GM19240 (cell line): ENCODE data around the gene LSS.
"Not testable (repeated sequence)": the region's sequence is repeated elsewhere in the genome, so short reads cannot be mapped to it uniquely, and the experiment has no call there.

Experiments used
- DNase-seq: peaks from one replicate; pipeline ENCODE4 v3.0.0; 2011; ENCODE audit warnings: low spot score; ENCODE audit not compliant: insufficient read length

The LSS gene

GRCh38 chr21:46246345-46246744 lies 17.8 kb upstream of the LSS start:
- no peak for DNase-seq

GRCh38 chr21:46245213-46245915 lies 16.8 kb upstream of the LSS start:
- no peak for DNase-seq

GRCh38 chr21:46244602-46245001 lies 16.0 kb upstream of the LSS start:
- no peak for DNase-seq

- no peak for DNase-seq
These were observed 15.4 kb upstream of the LSS start for GRCh38 chr21:46243960-46244361.

GRCh38 chr21:46243325-46243724 lies 14.8 kb upstream of the LSS start:
- no peak for DNase-seq

- DNase-seq = not testable (repeated sequence)
These were observed 13.0 kb upstream of the LSS start for GRCh38 chr21:46241577-46241976.

- no peak for DNase-seq
These were observed 11.3 kb upstream of the LSS start for GRCh38 chr21:46239817-46240325.

- no peak for DNase-seq
These were observed 8.9 kb upstream of the LSS start for GRCh38 chr21:46237474-46237873.

- DNase-seq = no peak
These were observed 5.9 kb upstream of the LSS start for GRCh38 chr21:46234436-46234950.

GRCh38 chr21:46229923-46230260 lies 1.3 kb upstream of the LSS start:
- no peak for DNase-seq

GRCh38 chr21:46229133-46229922 lies 754 bp upstream of the LSS start:
- DNase-seq = no peak

- no peak for DNase-seq
These were observed 696 bp downstream of the LSS start for GRCh38 chr21:46227811-46228344.

- no peak for DNase-seq
These were observed 1.5 kb downstream of the LSS start for GRCh38 chr21:46226920-46227599.

GRCh38 chr21:46226146-46226545 lies 2.4 kb downstream of the LSS start:
- DNase-seq = no peak

GRCh38 chr21:46223661-46224060 lies 4.9 kb downstream of the LSS start:
- DNase-seq = not testable (repeated sequence)

- no peak for DNase-seq
These were observed 5.4 kb downstream of the LSS start for GRCh38 chr21:46223217-46223616.

GRCh38 chr21:46222436-46223116 lies 6.0 kb downstream of the LSS start:
- DNase-seq = no peak

- DNase-seq = no peak
These were observed 6.7 kb downstream of the LSS start for GRCh38 chr21:46221664-46222435.

GRCh38 chr21:46220847-46221246 lies 7.7 kb downstream of the LSS start:
- no peak for DNase-seq

GRCh38 chr21:46220275-46220810 lies 8.2 kb downstream of the LSS start:
- no peak for DNase-seq
